IMR-90 (cell line): Measurements from ENCODE around the gene PRPS1L1. TPM values are rescaled to one million over a fixed set of nuclear protein-coding genes. Genes with fewer than 3 reads are reported as not detected.

Experiments
- ATAC-seq: fragments of 200-7000 bp; cut with Tn5 transposase; 2 replicates; pipeline ENCODE4 v1.9.1; 2020; ENCODE audit warnings: low read depth, mild to moderate bottlenecking, moderate library complexity
- BruUV-seq: library from RNA; stranded (reverse); fragments of 400-500 nt; replicated peaks from 2 replicates; lab custom pipeline; 2021; lab: Mats Ljungman, UMichigan
- CTCF ChIA-PET: fragments of 300-600 bp; formaldehyde crosslinking; extraction: SDS; loops from one replicate; lab custom pipeline; 2021; ENCODE audit warnings: antibody characterized with exemption; lab: Yijun Ruan, JAX
- POLR2A ChIA-PET: fragments of 300-600 bp; sonication (Branson Sonifier 250); formaldehyde crosslinking; loops from one replicate; lab custom pipeline; 2022; ENCODE audit warnings: antibody characterized with exemption; ENCODE audit not compliant: unreplicated experiment; lab: Charles Lee
- DNase-seq: peaks from one replicate; pipeline ENCODE4 v3.0.0; 2013
- H2AFZ ChIP-seq: replicated peaks from 2 replicates; pipeline ENCODE3; 2013; ENCODE audit warnings: low read length, mild to moderate bottlenecking; ENCODE audit not compliant: poor library complexity
- H2AK5ac ChIP-seq: 2 replicates; pipeline ENCODE4 v1.6.1; 2013; ENCODE audit warnings: low read depth, low read length, inconsistent platforms
- H2AK9ac ChIP-seq: replicated peaks from 2 replicates; pipeline ENCODE3; 2013; ENCODE audit warnings: mild to moderate bottlenecking, low read depth, low read length, moderate library complexity; ENCODE audit not compliant: poor library complexity
- H2BK120ac ChIP-seq: 2 replicates; pipeline ENCODE4 v1.6.1; 2013; ENCODE audit warnings: low read depth, low read length, inconsistent platforms
- H2BK15ac ChIP-seq: 3 replicates; pipeline ENCODE4 v1.6.1; 2013; ENCODE audit warnings: low read depth, low read length, inconsistent platforms
- H2BK20ac ChIP-seq: 2 replicates; pipeline ENCODE4 v1.6.1; 2013; ENCODE audit warnings: low read depth, mild to moderate bottlenecking, inconsistent platforms, low read length, moderate library complexity
- H2BK5ac ChIP-seq: 2 replicates; pipeline ENCODE4 v1.6.1; 2013; ENCODE audit warnings: mild to moderate bottlenecking, low read depth, low read length, inconsistent platforms; ENCODE audit not compliant: poor library complexity, severe bottlenecking
- H3K14ac ChIP-seq: replicated peaks from 2 replicates; pipeline ENCODE4 v1.6.1; 2013; ENCODE audit warnings: low read depth, low read length, inconsistent platforms
- H3K18ac ChIP-seq: 2 replicates; pipeline ENCODE4 v1.6.1; 2013; ENCODE audit warnings: low read depth, low read length, control low read depth
- H3K23ac ChIP-seq: 2 replicates; pipeline ENCODE4 v1.6.1; 2013; ENCODE audit warnings: low read depth, low read length, inconsistent platforms
- H3K27ac ChIP-seq: 2 replicates; pipeline ENCODE4 v1.5.1; 2013; ENCODE audit warnings: mild to moderate bottlenecking, control low read depth, low read length; ENCODE audit not compliant: insufficient read depth
- H3K27me3 ChIP-seq: 2 replicates; pipeline ENCODE4 v1.6.1; 2013; ENCODE audit warnings: low read length; ENCODE audit not compliant: control insufficient read depth, insufficient read depth
- H3K36me3 ChIP-seq: 2 replicates; pipeline ENCODE4 v1.6.1; 2013; ENCODE audit warnings: low read length, mixed read lengths; ENCODE audit not compliant: control insufficient read depth, insufficient read depth
- H3K4ac ChIP-seq: 2 replicates; pipeline ENCODE4 v1.6.1; 2013; ENCODE audit warnings: low read depth, low read length, inconsistent platforms
- H3K4me1 ChIP-seq: 2 replicates; pipeline ENCODE4 v1.6.1; 2013; ENCODE audit warnings: low read length, mixed read lengths; ENCODE audit not compliant: control insufficient read depth, insufficient read depth
- H3K4me2 ChIP-seq: 2 replicates; pipeline ENCODE4 v1.6.1; 2013; ENCODE audit warnings: low read depth, mild to moderate bottlenecking, control low read depth, low read length, moderate library complexity
- H3K4me3 ChIP-seq: 2 replicates; pipeline ENCODE4 v1.5.1; 2013; ENCODE audit warnings: low read depth, mild to moderate bottlenecking, control low read depth, low read length, moderate library complexity; ENCODE audit not compliant: insufficient read depth
- H3K56ac ChIP-seq: 2 replicates; pipeline ENCODE4 v1.6.1; 2013; ENCODE audit warnings: low read length, inconsistent platforms; ENCODE audit not compliant: insufficient read depth; ENCODE audit errors: extremely low read depth
- H3K79me1 ChIP-seq, 2 experiments: 2 replicates each; pipeline ENCODE4 v1.6.1; 2013; ENCODE audit warnings: low read length in 2 of 2, inconsistent platforms in 1 of 2, low read depth in 1 of 2
- H3K9ac ChIP-seq: 2 replicates; pipeline ENCODE4 v1.6.1; 2013; ENCODE audit warnings: low read depth, low read length, control low read depth
- H3K9me1 ChIP-seq: 2 replicates; pipeline ENCODE4 v1.6.1; 2013; ENCODE audit warnings: low read length, inconsistent platforms; ENCODE audit not compliant: insufficient read depth
- H3K9me3 ChIP-seq: 2 replicates; pipeline ENCODE4 v1.6.1; 2013; ENCODE audit warnings: low read length; ENCODE audit not compliant: control insufficient read depth, insufficient read depth
- H4K20me1 ChIP-seq: 2 replicates; pipeline ENCODE4 v1.6.1; 2013; ENCODE audit warnings: low read length, inconsistent platforms; ENCODE audit not compliant: insufficient read depth
- H4K5ac ChIP-seq: 2 replicates; pipeline ENCODE4 v1.6.1; 2013; ENCODE audit warnings: mild to moderate bottlenecking, low read depth, low read length, control low read depth
- H4K8ac ChIP-seq, 2 experiments: 2 replicates each; pipeline ENCODE4 v1.6.1; 2013; ENCODE audit warnings: low read depth in 2 of 2, low read length in 2 of 2, control low read depth in 1 of 2, inconsistent platforms in 1 of 2
- H4K91ac ChIP-seq: 2 replicates; pipeline ENCODE4 v1.6.1; 2013; ENCODE audit warnings: low read depth, low read length, inconsistent platforms; ENCODE audit not compliant: insufficient read depth
- CEBPB ChIP-seq: IDR thresholded peaks from 2 replicates; pipeline ENCODE4 v1.6.1; 2012; ENCODE audit warnings: low read depth, low read length, improper control_type of control experiment
- CHD1 ChIP-seq: IDR thresholded peaks from 2 replicates; pipeline ENCODE4 v1.6.1; 2012; ENCODE audit warnings: low read depth, low read length, improper control_type of control experiment
- FOS ChIP-seq: fragments of 150-350 bp; IDR thresholded peaks from 2 replicates; pipeline ENCODE4 v1.6.1; 2016; ENCODE audit warnings: low read depth, low read length
- MAFK ChIP-seq: IDR thresholded peaks from 2 replicates; pipeline ENCODE4 v1.6.1; 2012; ENCODE audit warnings: low read depth, low read length, improper control_type of control experiment
- MAZ ChIP-seq: IDR thresholded peaks from 2 replicates; pipeline ENCODE4 v1.6.1; 2012; ENCODE audit warnings: low read depth, mild to moderate bottlenecking, low read length, improper control_type of control experiment, moderate library complexity, borderline replicate concordance
- NFE2L2 ChIP-seq: fragments of 150-350 bp; IDR thresholded peaks from 2 replicates; pipeline ENCODE4 v1.6.1; 2016; ENCODE audit warnings: low read depth, mild to moderate bottlenecking, low read length
- RFX5 ChIP-seq: IDR thresholded peaks from 2 replicates; pipeline ENCODE4 v1.8.0; 2012; ENCODE audit warnings: low read depth, mild to moderate bottlenecking, low read length, moderate library complexity
- SMC3 ChIP-seq: fragments of 150-350 bp; IDR thresholded peaks from 2 replicates; pipeline ENCODE4 v1.6.1; 2016; ENCODE audit warnings: low read depth, mild to moderate bottlenecking, antibody characterized with exemption, low read length, moderate library complexity
- WGBS, 2 experiments: methylation state at CpG; one replicate each; pipeline versions ENCODE4 v1.1.5 to v1.1.7; 2013; ENCODE audit warnings: missing lambda C conversion rate in 2 of 2; ENCODE audit not compliant: insufficient read length in 1 of 2; ENCODE audit errors: extremely low coverage in 2 of 2; 5-methylcytosine and 5-hydroxymethylcytosine counted together
- dilution Hi-C: fragments of 300-500 bp; cut with HindIII; formaldehyde crosslinking; loops from one replicate; pipeline ENCODE4 v1.14.3; 2018; ENCODE audit warnings: low sequenced_read_pairs; ENCODE audit not compliant: unreplicated experiment
- in situ Hi-C: fragments of 300-500 bp; cut with MboI; formaldehyde crosslinking; loops from 3 replicates; pipeline ENCODE4 v1.14.3; 2019; ENCODE audit warnings: low sequenced_read_pairs, inconsistent platforms, mixed read lengths
- intact Hi-C: fragments of 100-400 bp; cut with micrococcal nuclease; formaldehyde crosslinking; loops from 2 replicates; pipeline ENCODE4 v1.10.0; 2022
- polyA plus RNA-seq, 3 experiments: library from polyadenylated mRNA; depleted of rRNA; stranded (reverse); fragments of >200 nt; gene quantifications; 2 replicates each; pipeline ENCODE4 v1.2.3, GENCODE V29; 2012; ENCODE audit warnings: low replicate concordance in 1 of 3
- total RNA-seq: library from RNA; depleted of rRNA; stranded (reverse); fragments of >200 nt; gene quantifications from 2 replicates; pipeline ENCODE4 v1.2.3, GENCODE V29; 2012
- TF ChIP-seq, protein P1 (sequence below): fragments of 150-350 bp; IDR thresholded peaks from 2 replicates; pipeline ENCODE4 v1.6.1; 2016; ENCODE audit warnings: low read depth, mild to moderate bottlenecking, low read length, moderate library complexity, borderline replicate concordance
- TF ChIP-seq, protein P2 (sequence below): conservative IDR thresholded peaks from 2 replicates; pipeline ENCODE4 v1.5.1; 2012; ENCODE audit warnings: mild to moderate bottlenecking, low read depth, low read length, improper control_type of control experiment

The PRPS1L1 gene
- total and polyA plus RNA-seq, 2 of the 4 experiments (the other 2 are of a cell fraction), result not detected

DNA sequence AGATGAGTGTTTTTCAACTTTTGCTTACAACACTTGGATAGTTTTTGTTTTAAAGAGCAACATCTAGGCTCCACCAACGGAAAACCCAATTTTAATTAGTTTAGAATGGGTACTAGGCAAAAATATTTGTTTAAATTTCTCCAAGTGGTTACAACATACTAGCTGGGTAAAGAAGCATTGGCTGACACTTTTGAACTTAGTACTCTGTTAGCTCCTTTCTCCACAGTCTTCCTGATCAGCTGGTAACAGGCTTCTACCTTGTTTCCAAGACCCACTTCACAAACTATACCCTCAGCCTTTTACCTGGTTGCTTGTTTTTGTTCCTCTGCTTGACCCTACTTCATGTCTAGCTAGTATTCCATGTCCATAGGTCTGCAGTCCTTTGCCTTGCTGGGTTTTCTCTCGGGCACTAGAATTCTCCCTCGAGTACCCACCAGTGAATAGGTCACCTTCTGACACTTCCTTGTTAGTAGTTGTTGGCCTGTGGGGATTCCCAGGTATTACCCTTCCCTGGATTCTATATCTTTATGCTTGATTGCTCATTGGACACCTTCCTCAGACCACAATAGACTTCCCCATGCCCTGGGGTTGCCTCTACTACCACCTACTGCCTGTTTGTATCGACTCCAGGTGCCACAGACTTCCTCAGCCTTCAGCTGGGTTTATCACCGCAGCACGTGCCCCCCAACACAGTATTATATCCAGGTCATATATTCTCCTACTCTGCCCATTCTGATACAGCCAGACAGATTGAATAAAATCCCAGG is 42.0 kb downstream of the PRPS1L1 start:
- DNase-seq (no peak), ATAC-seq (no peak)
- Histone ChIP-seq H3K79me1 (no peaks in the 10 kb centered on the region), H2BK120ac (peak overlapping the region; percentile 12), H3K9me3 (no peaks in the 10 kb centered on the region; the same call in 1 of the 2 replicates), H3K4me1 (peaks cover 2% of the 10 kb centered on the region; the same call in 1 of the 2 replicates), H2AK9ac (no peak overlapping the region), H2BK15ac (no peak overlapping the region; the same call in 2 of the 3 replicates), H3K27me3 (no peaks in the 10 kb centered on the region), H3K9me1 (peaks cover 3% of the 10 kb centered on the region; the same call in 1 of the 2 replicates), H3K14ac (no peak overlapping the region), H4K20me1 (no peaks in the 10 kb centered on the region), H4K91ac (0 out of 2 replicates have a peak overlapping the region, but pooled peaks have one; percentile 21), H4K5ac (peak overlapping the region; percentile 36; the same call in 1 of the 2 replicates), H3K4me2 (no peak overlapping the region), H2BK5ac (no peak overlapping the region), H3K36me3 (no peaks in the 10 kb centered on the region), H3K27ac (no peak overlapping the region), H2AK5ac (peak overlapping the region; percentile 64), H3K4me3 (no peak overlapping the region), H3K18ac (peak overlapping the region; percentile 47; the same call in 1 of the 2 replicates), H3K9ac (no peak overlapping the region), H2AFZ (no peak overlapping the region), H4K8ac (no peak overlapping the region; a peak in 1 of 4 replicates), H3K4ac (0 out of 2 replicates have a peak overlapping the region, but pooled peaks have one; percentile 66), H3K56ac (no peak overlapping the region), H2BK20ac (peak overlapping the region; percentile 64), H3K23ac (no peak overlapping the region)
- dilution Hi-C loops (no loop called here), in situ Hi-C loops (no loop called here), intact Hi-C loops (no loop called here)
- POLR2A ChIA-PET, result no interaction called here
- CTCF ChIA-PET, result no interaction called here
- TF ChIP-seq NFE2L2 (no peak), MAFK (no peak), CEBPB (no peak), CHD1 (no peak), RFX5 (no peak), SMC3 (no peak), MAZ (no peak), FOS (no peak)
- TF ChIP-seq, protein P1, sequence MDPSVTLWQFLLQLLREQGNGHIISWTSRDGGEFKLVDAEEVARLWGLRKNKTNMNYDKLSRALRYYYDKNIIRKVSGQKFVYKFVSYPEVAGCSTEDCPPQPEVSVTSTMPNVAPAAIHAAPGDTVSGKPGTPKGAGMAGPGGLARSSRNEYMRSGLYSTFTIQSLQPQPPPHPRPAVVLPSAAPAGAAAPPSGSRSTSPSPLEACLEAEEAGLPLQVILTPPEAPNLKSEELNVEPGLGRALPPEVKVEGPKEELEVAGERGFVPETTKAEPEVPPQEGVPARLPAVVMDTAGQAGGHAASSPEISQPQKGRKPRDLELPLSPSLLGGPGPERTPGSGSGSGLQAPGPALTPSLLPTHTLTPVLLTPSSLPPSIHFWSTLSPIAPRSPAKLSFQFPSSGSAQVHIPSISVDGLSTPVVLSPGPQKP, result no peak
- TF ChIP-seq, protein P2, sequence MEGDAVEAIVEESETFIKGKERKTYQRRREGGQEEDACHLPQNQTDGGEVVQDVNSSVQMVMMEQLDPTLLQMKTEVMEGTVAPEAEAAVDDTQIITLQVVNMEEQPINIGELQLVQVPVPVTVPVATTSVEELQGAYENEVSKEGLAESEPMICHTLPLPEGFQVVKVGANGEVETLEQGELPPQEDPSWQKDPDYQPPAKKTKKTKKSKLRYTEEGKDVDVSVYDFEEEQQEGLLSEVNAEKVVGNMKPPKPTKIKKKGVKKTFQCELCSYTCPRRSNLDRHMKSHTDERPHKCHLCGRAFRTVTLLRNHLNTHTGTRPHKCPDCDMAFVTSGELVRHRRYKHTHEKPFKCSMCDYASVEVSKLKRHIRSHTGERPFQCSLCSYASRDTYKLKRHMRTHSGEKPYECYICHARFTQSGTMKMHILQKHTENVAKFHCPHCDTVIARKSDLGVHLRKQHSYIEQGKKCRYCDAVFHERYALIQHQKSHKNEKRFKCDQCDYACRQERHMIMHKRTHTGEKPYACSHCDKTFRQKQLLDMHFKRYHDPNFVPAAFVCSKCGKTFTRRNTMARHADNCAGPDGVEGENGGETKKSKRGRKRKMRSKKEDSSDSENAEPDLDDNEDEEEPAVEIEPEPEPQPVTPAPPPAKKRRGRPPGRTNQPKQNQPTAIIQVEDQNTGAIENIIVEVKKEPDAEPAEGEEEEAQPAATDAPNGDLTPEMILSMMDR, result no peak
- BruUV-seq, result no TSS peak
- WGBS, 2 experiments, result no CpG with 5 or more reads among the region's 6 CpGs
